NB4 (cell line): ENCODE results near the gene ACCS.

Experiments
- DNase-seq: peaks from one replicate; pipeline ENCODE4 v3.0.0; 2010; ENCODE audit warnings: low read depth
- H3K4me3 ChIP-seq: one replicate; pipeline ENCODE4 v1.5.1; 2011; ENCODE audit warnings: mild to moderate bottlenecking, low read depth, low read length, moderate library complexity
- CTCF ChIP-seq: IDR thresholded peaks from one replicate; pipeline ENCODE4 v1.5.1; 2012; ENCODE audit warnings: low read depth, low read length
- MAX ChIP-seq: IDR thresholded peaks from 2 replicates; pipeline ENCODE4 v1.6.1; 2011; ENCODE audit warnings: low read depth, low read length
- MYC ChIP-seq: IDR thresholded peaks from 2 replicates; pipeline ENCODE4 v1.6.1; 2011; ENCODE audit warnings: low read depth, low read length
- POLR2A ChIP-seq: IDR thresholded peaks from 2 replicates; pipeline ENCODE4 v1.6.1; 2011; ENCODE audit warnings: mild to moderate bottlenecking; ENCODE audit not compliant: insufficient read length; ENCODE audit errors: extremely low read depth

The ACCS gene

GRCh38 chr11:44083433-44083832 lies 17.4 kb downstream of the ACCS start:
- H3K4me3 ChIP-seq = no peak overlapping the region
- no peak for DNase-seq
- TF ChIP-seq POLR2A = no peak
- no peak for TF ChIP-seq MAX
- TF ChIP-seq MYC = no peak
- no peak for TF ChIP-seq CTCF

GRCh38 chr11:44083906-44084305 lies 17.8 kb downstream of the ACCS start:
- no peak overlapping the region for H3K4me3 ChIP-seq
- TF ChIP-seq MYC (no peak), CTCF (no peak), POLR2A (no peak), MAX (no peak)
- DNase-seq = no peak

GRCh38 chr11:44085330-44085729 lies 19.3 kb downstream of the ACCS start:
- TF ChIP-seq POLR2A = no peak
- no peak overlapping the region for H3K4me3 ChIP-seq
- no peak for DNase-seq

- no peak for DNase-seq
- TF ChIP-seq CTCF (no peak), MAX (no peak), MYC (no peak), POLR2A (no peak)
- H3K4me3 ChIP-seq = no peak overlapping the region
Measured at GRCh38 chr11:44088377-44088776, 22.3 kb downstream of the ACCS start.

GRCh38 chr11:44088871-44089270 lies 22.8 kb downstream of the ACCS start:
- H3K4me3 ChIP-seq = no peak overlapping the region
- DNase-seq = no peak
- TF ChIP-seq MYC = no peak
- TF ChIP-seq POLR2A = no peak
- no peak for TF ChIP-seq MAX
- no peak for TF ChIP-seq CTCF

- no peak for DNase-seq
- H3K4me3 ChIP-seq = no peak overlapping the region
- TF ChIP-seq MYC (no peak), MAX (no peak), CTCF (no peak), POLR2A (no peak)
Measured at GRCh38 chr11:44090539-44090938, 24.5 kb downstream of the ACCS start.

- no peak overlapping the region for H3K4me3 ChIP-seq
- DNase-seq = peak; percentile 81
- TF ChIP-seq MAX (no peak), CTCF (peak; percentile 61)
Measured at GRCh38 chr11:44094260-44094868, 28.3 kb downstream of the ACCS start.
